Smooth muscle cell (in vitro differentiated cells): ENCODE results near the gene TANGO2. TPM values are rescaled to one million over a fixed set of nuclear protein-coding genes. Genes with fewer than 3 reads are reported as not detected.

Experiments used
- DNase-seq: peaks from one replicate; lab custom pipeline; 2025; ENCODE audit not compliant: unreplicated experiment; lab: John Stamatoyannopoulos, UW
- H2AFZ ChIP-seq: fragments of 200-600 bp; sonication (generic); 2 replicates; pipeline ENCODE4 v1.6.0; 2016; ENCODE audit warnings: antibody characterized with exemption, low read depth, mild to moderate bottlenecking
- H3F3A ChIP-seq: fragments of 200-600 bp; sonication (generic); 2 replicates; pipeline ENCODE4 v1.6.0; 2017; ENCODE audit warnings: antibody characterized with exemption, low read depth
- H3K27ac ChIP-seq: fragments of 200-600 bp; sonication (generic); 2 replicates; pipeline ENCODE4 v1.5.1; 2016; ENCODE audit warnings: low read depth, mild to moderate bottlenecking
- H3K27me3 ChIP-seq: fragments of 200-600 bp; sonication (generic); 2 replicates; pipeline ENCODE4 v1.6.1; 2016; ENCODE audit warnings: low read depth, mild to moderate bottlenecking
- H3K36me3 ChIP-seq: fragments of 200-600 bp; sonication (generic); 2 replicates; pipeline ENCODE4 v1.5.1; 2016; ENCODE audit warnings: low read depth
- H3K4me1 ChIP-seq: fragments of 200-600 bp; sonication (generic); 2 replicates; pipeline ENCODE4 v1.5.1; 2016; ENCODE audit warnings: low read depth
- H3K4me2 ChIP-seq: fragments of 200-600 bp; sonication (generic); 2 replicates; pipeline ENCODE4 v1.6.0; 2016; ENCODE audit warnings: mild to moderate bottlenecking
- H3K4me3 ChIP-seq: fragments of 200-600 bp; sonication (generic); 2 replicates; pipeline ENCODE4 v1.5.1; 2016; ENCODE audit warnings: mild to moderate bottlenecking
- H3K79me2 ChIP-seq: fragments of 200-600 bp; sonication (generic); 2 replicates; pipeline ENCODE4 v1.6.0; 2016; ENCODE audit warnings: low read depth, mild to moderate bottlenecking
- H3K9ac ChIP-seq: fragments of 200-600 bp; sonication (generic); 2 replicates; pipeline ENCODE4 v1.6.0; 2016; ENCODE audit warnings: low read depth
- H3K9me3 ChIP-seq: fragments of 200-600 bp; sonication (generic); replicated peaks from 2 replicates; pipeline ENCODE4 v1.5.1; 2016; ENCODE audit warnings: low read depth
- H4K20me1 ChIP-seq: fragments of 200-600 bp; sonication (generic); 2 replicates; pipeline ENCODE4 v1.6.0; 2016; ENCODE audit warnings: low read depth
- CTCF ChIP-seq: fragments of 200-600 bp; sonication (generic); IDR thresholded peaks from 2 replicates; pipeline ENCODE4 v1.5.1; 2017; ENCODE audit warnings: borderline replicate concordance, mild to moderate bottlenecking, antibody characterized with exemption; ENCODE audit not compliant: insufficient read depth, poor library complexity, severe bottlenecking
- WGBS: methylation state at CpG from one replicate; pipeline ENCODE4 v1.1.7; 2016; ENCODE audit warnings: low lambda C conversion rate; 5-methylcytosine and 5-hydroxymethylcytosine counted together
- polyA plus RNA-seq: library from polyadenylated mRNA; unstranded; fragments of >200 nt; fragmentation: Nextera tagmentation; extraction: Ambion mirVana; gene quantifications from 2 replicates; pipeline ENCODE4 v1.2.1, GENCODE V29; 2016
- total RNA-seq: library from RNA; depleted of rRNA; stranded (reverse); fragments of >200 nt; gene quantifications from 2 replicates; pipeline ENCODE4 v1.2.3, GENCODE V29; 2014

Gene TANGO2
- total and polyA plus RNA-seq, 2 experiments from 2014 or later = 10.8 to 14.7 TPM

GRCh38 chr22:20035375-20036083 is 14.6 kb downstream of the TANGO2 start:
- H3F3A ChIP-seq = no peaks in the 10 kb centered on the region
- H3K4me1 ChIP-seq = no peaks in the 10 kb centered on the region
- H3K27me3 ChIP-seq = no peaks in the 10 kb centered on the region
- H3K9ac ChIP-seq = no peak overlapping the region
- no peak overlapping the region for H3K4me3 ChIP-seq
- no peak for TF ChIP-seq CTCF
- WGBS = 92% methylated on average over 16 of the region's 16 CpGs
- H3K27ac ChIP-seq = no peak overlapping the region
- no peaks in the 10 kb centered on the region for H3K9me3 ChIP-seq
- H4K20me1 ChIP-seq = peaks cover 55% of the 10 kb centered on the region
- no peak overlapping the region for H2AFZ ChIP-seq
- H3K36me3 ChIP-seq = no peaks in the 10 kb centered on the region
- no peak for DNase-seq
- no peak overlapping the region for H3K4me2 ChIP-seq
- no peaks in the 10 kb centered on the region for H3K79me2 ChIP-seq

GRCh38 chr22:20036084-20036482 is 15.2 kb downstream of the TANGO2 start:
- Histone ChIP-seq H2AFZ (no peak overlapping the region), H3K4me1 (no peaks in the 10 kb centered on the region), H3K79me2 (no peaks in the 10 kb centered on the region), H3K4me3 (no peak overlapping the region), H3K27ac (no peak overlapping the region), H4K20me1 (peaks cover 55% of the 10 kb centered on the region), H3K9ac (no peak overlapping the region), H3K27me3 (no peaks in the 10 kb centered on the region), H3F3A (no peaks in the 10 kb centered on the region), H3K9me3 (no peaks in the 10 kb centered on the region), H3K4me2 (no peak overlapping the region), H3K36me3 (no peaks in the 10 kb centered on the region)
- TF ChIP-seq CTCF = no peak
- WGBS = 92% methylated on average over 10 of the region's 10 CpGs
- no peak for DNase-seq

GRCh38 chr22:20036535-20037392 is 15.9 kb downstream of the TANGO2 start:
- Histone ChIP-seq H3F3A (no peaks in the 10 kb centered on the region), H3K4me3 (no peak overlapping the region), H3K79me2 (no peaks in the 10 kb centered on the region), H3K27me3 (no peaks in the 10 kb centered on the region), H3K4me1 (no peaks in the 10 kb centered on the region), H4K20me1 (peaks cover 49% of the 10 kb centered on the region), H3K36me3 (no peaks in the 10 kb centered on the region), H3K4me2 (no peak overlapping the region), H2AFZ (no peak overlapping the region), H3K27ac (no peak overlapping the region), H3K9ac (no peak overlapping the region), H3K9me3 (no peaks in the 10 kb centered on the region)
- 97% methylated on average over 22 of the region's 25 CpGs for WGBS
- DNase-seq = no peak
- no peak for TF ChIP-seq CTCF
